Measurements from ENCODE around the gene C1orf198. TPM values are rescaled to one million over a fixed set of nuclear protein-coding genes. Genes with fewer than 3 reads are reported as not detected.
A peak's percentile ranks its signal among the peaks of the same experiment; 100 is the strongest.
"Not testable (repeated sequence)": the region's sequence is repeated elsewhere in the genome, so short reads cannot be mapped to it uniquely, and the experiment has no call there.

Gene C1orf198
- polyA plus RNA-seq, 1 donor from 2014 or later: 5.5 TPM

GRCh38 chr1:230858918-230859729 lies 9.2 kb downstream of the C1orf198 start:
- no peaks in the 10 kb centered on the region for H3K9me3 Mint-ChIP-seq
- peaks cover 6 to 14% (median 8%) of the 10 kb centered on the region in 3 donors for H3K4me1 Mint-ChIP-seq
- no peak overlapping the region for H3K27ac Mint-ChIP-seq
- H3K36me3 Mint-ChIP-seq: peaks cover 4% of the 10 kb centered on the region
- H3K27me3 Mint-ChIP-seq: peaks cover 2% of the 10 kb centered on the region
- H3K4me3 Mint-ChIP-seq: no peak overlapping the region

GRCh38 chr1:230858236-230858820 lies 10.0 kb downstream of the C1orf198 start:
- Mint-ChIP-seq H3K4me1 (peaks cover 4 to 9% (median 6%) of the 10 kb centered on the region in 3 donors), H3K27ac (no peak overlapping the region), H3K27me3 (peaks cover 2% of the 10 kb centered on the region), H3K36me3 (peaks cover 4% of the 10 kb centered on the region), H3K4me3 (no peak overlapping the region), H3K9me3 (no peaks in the 10 kb centered on the region)

GRCh38 chr1:230857822-230858221 lies 10.5 kb downstream of the C1orf198 start:
- H3K27me3 Mint-ChIP-seq: peaks cover 2% of the 10 kb centered on the region
- no peak overlapping the region for H3K4me3 Mint-ChIP-seq
- H3K27ac Mint-ChIP-seq: no peak overlapping the region
- H3K4me1 Mint-ChIP-seq: peaks cover 0 to 4% (median 2%) of the 10 kb centered on the region in 3 donors
- peaks cover 0 to 2% (median 0%) of the 10 kb centered on the region in 3 donors for H3K9me3 Mint-ChIP-seq
- H3K36me3 Mint-ChIP-seq: peaks cover 2% of the 10 kb centered on the region

- H3K4me3 Mint-ChIP-seq: no peak overlapping the region
- H3K27me3 Mint-ChIP-seq: peaks cover 2% of the 10 kb centered on the region
- peaks cover 6% of the 10 kb centered on the region for H3K36me3 Mint-ChIP-seq
- H3K27ac Mint-ChIP-seq: no peak overlapping the region
- H3K4me1 Mint-ChIP-seq: no peaks in the 10 kb centered on the region
- peaks cover 0 to 4% (median 0%) of the 10 kb centered on the region in 3 donors for H3K9me3 Mint-ChIP-seq
Observed at GRCh38 chr1:230857077-230857476, 11.2 kb downstream of the C1orf198 start.

- Mint-ChIP-seq H3K27me3 (peaks cover 2% of the 10 kb centered on the region), H3K9me3 (peaks cover 0 to 4% (median 0%) of the 10 kb centered on the region in 3 donors), H3K4me1 (no peaks in the 10 kb centered on the region), H3K27ac (no peak overlapping the region), H3K4me3 (peak overlapping the region in 1 of 4 donors; percentile 24), H3K36me3 (peaks cover 8% of the 10 kb centered on the region)
Observed at GRCh38 chr1:230855886-230856285, 12.4 kb downstream of the C1orf198 start.

- peaks cover 8% of the 10 kb centered on the region for H3K36me3 Mint-ChIP-seq
- H3K9me3 Mint-ChIP-seq: peaks cover 0 to 4% (median 0%) of the 10 kb centered on the region in 3 donors
- H3K27ac Mint-ChIP-seq: no peak overlapping the region
- peaks cover 2% of the 10 kb centered on the region for H3K27me3 Mint-ChIP-seq
- no peak overlapping the region for H3K4me3 Mint-ChIP-seq
- H3K4me1 Mint-ChIP-seq: peaks cover 0 to 4% (median 2%) of the 10 kb centered on the region in 3 donors
Observed at GRCh38 chr1:230854423-230854822, 13.9 kb downstream of the C1orf198 start.

- Mint-ChIP-seq H3K4me3 (no peak overlapping the region), H3K4me1 (peaks cover 0 to 4% (median 2%) of the 10 kb centered on the region in 3 donors), H3K27ac (no peak overlapping the region), H3K27me3 (peaks cover 2% of the 10 kb centered on the region), H3K36me3 (peaks cover 8% of the 10 kb centered on the region), H3K9me3 (peaks cover 0 to 4% (median 0%) of the 10 kb centered on the region in 3 donors)
Observed at GRCh38 chr1:230853731-230854130, 14.6 kb downstream of the C1orf198 start.

- H3K36me3 Mint-ChIP-seq: peaks cover 8% of the 10 kb centered on the region
- peak overlapping the region in 1 of 4 donors; percentile 24 for H3K4me3 Mint-ChIP-seq
- H3K9me3 Mint-ChIP-seq: peaks cover 0 to 4% (median 0%) of the 10 kb centered on the region in 3 donors
- H3K27ac Mint-ChIP-seq: no peak overlapping the region
- peaks cover 0 to 4% (median 2%) of the 10 kb centered on the region in 3 donors for H3K4me1 Mint-ChIP-seq
- peaks cover 2% of the 10 kb centered on the region for H3K27me3 Mint-ChIP-seq
Observed at GRCh38 chr1:230852959-230853358, 15.4 kb downstream of the C1orf198 start.

GRCh38 chr1:230851291-230851691 lies 17.0 kb downstream of the C1orf198 start:
- peaks cover 0 to 4% (median 0%) of the 10 kb centered on the region in 3 donors for H3K9me3 Mint-ChIP-seq
- peaks cover 7% of the 10 kb centered on the region for H3K36me3 Mint-ChIP-seq
- H3K27me3 Mint-ChIP-seq: no peaks in the 10 kb centered on the region
- peaks cover 0 to 4% (median 2%) of the 10 kb centered on the region in 3 donors for H3K4me1 Mint-ChIP-seq
- no peak overlapping the region for H3K27ac Mint-ChIP-seq
- H3K4me3 Mint-ChIP-seq: no peak overlapping the region

GRCh38 chr1:230850547-230850946 lies 17.8 kb downstream of the C1orf198 start:
- Mint-ChIP-seq H3K36me3 (peaks cover 7% of the 10 kb centered on the region), H3K4me3 (no peak overlapping the region), H3K9me3 (peaks cover 0 to 4% (median 0%) of the 10 kb centered on the region in 3 donors), H3K27ac (no peak overlapping the region), H3K4me1 (peaks cover 0 to 4% (median 2%) of the 10 kb centered on the region in 3 donors), H3K27me3 (no peaks in the 10 kb centered on the region)

GRCh38 chr1:230849451-230850224 lies 18.7 kb downstream of the C1orf198 start:
- Mint-ChIP-seq H3K9me3 (peaks cover 0 to 4% (median 0%) of the 10 kb centered on the region in 3 donors), H3K27me3 (no peaks in the 10 kb centered on the region), H3K4me3 (no peak overlapping the region), H3K36me3 (peaks cover 9% of the 10 kb centered on the region), H3K4me1 (peaks cover 0 to 4% (median 2%) of the 10 kb centered on the region in 3 donors), H3K27ac (no peak overlapping the region)

GRCh38 chr1:230848235-230848634 lies 20.1 kb downstream of the C1orf198 start:
- no peaks in the 10 kb centered on the region for H3K27me3 Mint-ChIP-seq
- H3K27ac Mint-ChIP-seq: no peak overlapping the region
- H3K9me3 Mint-ChIP-seq: peaks cover 0 to 4% (median 0%) of the 10 kb centered on the region in 3 donors
- H3K36me3 Mint-ChIP-seq: peaks cover 16% of the 10 kb centered on the region
- no peak overlapping the region for H3K4me3 Mint-ChIP-seq
- H3K4me1 Mint-ChIP-seq: peaks cover 0 to 7% (median 2%) of the 10 kb centered on the region in 3 donors

- H3K27ac Mint-ChIP-seq, H3K27me3 Mint-ChIP-seq, H3K4me1 Mint-ChIP-seq, H3K4me3 Mint-ChIP-seq, H3K9me3 Mint-ChIP-seq: not testable (repeated sequence)
- peaks cover 12% of the 10 kb centered on the region for H3K36me3 Mint-ChIP-seq
Observed at GRCh38 chr1:230845184-230845583, 23.1 kb downstream of the C1orf198 start.

GRCh38 chr1:230844561-230844960 lies 23.8 kb downstream of the C1orf198 start:
- Mint-ChIP-seq H3K27me3 (no peaks in the 10 kb centered on the region), H3K4me3 (no peak overlapping the region), H3K9me3 (peaks cover 0 to 2% (median 0%) of the 10 kb centered on the region in 3 donors), H3K27ac (peak overlapping the region in 1 of 3 donors; percentile 7), H3K4me1 (peaks cover 0 to 3% (median 0%) of the 10 kb centered on the region in 3 donors), H3K36me3 (peaks cover 13% of the 10 kb centered on the region)
